Common myeloid progenitor, CD34-positive (primary cell): Measurements from ENCODE around the gene RFTN2.
"Not testable (repeated sequence)": the region's sequence is repeated elsewhere in the genome, so short reads cannot be mapped to it uniquely, and the experiment has no call there.

ENCODE experiments used
- CTCF ChIA-PET: fragments of 350-600 bp; sonication (Branson Sonifier 250); formaldehyde crosslinking; loops from one replicate; lab custom pipeline; 2021; ENCODE audit warnings: antibody characterized with exemption; lab: Charles Lee
- POLR2A ChIA-PET: fragments of 350-600 bp; sonication (Branson Sonifier 250); formaldehyde crosslinking; loops from one replicate; lab custom pipeline; 2021; ENCODE audit warnings: antibody characterized with exemption; lab: Charles Lee
- DNase-seq, 3 donors: peaks; one replicate each; pipeline versions ENCODE4 v3.0.0 to v3.0.0-alpha.2; 2013
- H3K27ac ChIP-seq, 2 experiments: 1 replicate in 1 of 2; 2 replicates in 1 of 2; pipeline ENCODE4 v1.7.0; 2013; ENCODE audit warnings: inconsistent platforms in 2 of 2, low read length in 2 of 2, mild to moderate bottlenecking in 2 of 2, low read depth in 1 of 2, moderate library complexity in 1 of 2; ENCODE audit not compliant: severe bottlenecking in 2 of 2, insufficient read depth in 1 of 2, poor library complexity in 1 of 2
- H3K27me3 ChIP-seq, 5 experiments: replicated peaks in 2 of 5; 1 replicate in 3 of 5; 2 replicates in 2 of 5; pipeline versions ENCODE4 v1.6.1 to v1.7.0; 2013; ENCODE audit warnings: low read length in 4 of 5, mild to moderate bottlenecking in 2 of 5, moderate library complexity in 2 of 5, inconsistent platforms in 1 of 5; ENCODE audit not compliant: insufficient read depth in 5 of 5, control insufficient read depth in 4 of 5
- H3K36me3 ChIP-seq, 4 experiments: 1 replicate in 2 of 4; 2 replicates in 2 of 4; pipeline versions ENCODE4 v1.6.1 to v1.7.0; 2013; ENCODE audit warnings: low read length in 3 of 4, control low read depth in 1 of 4, mild to moderate bottlenecking in 1 of 4; ENCODE audit not compliant: control insufficient read depth in 4 of 4, insufficient read depth in 4 of 4
- H3K4me1 ChIP-seq, 4 experiments: 1 replicate in 3 of 4; 2 replicates in 1 of 4; pipeline versions ENCODE4 v1.6.1 to v1.7.1; 2013; ENCODE audit warnings: low read length in 3 of 4, mild to moderate bottlenecking in 3 of 4, control low read depth in 1 of 4, inconsistent platforms in 1 of 4, moderate library complexity in 1 of 4; ENCODE audit not compliant: control insufficient read depth in 4 of 4, insufficient read depth in 4 of 4; ENCODE audit errors: control extremely low read depth in 1 of 4
- H3K4me3 ChIP-seq, 7 experiments: 1 replicate in 4 of 7; 2 replicates in 3 of 7; pipeline versions ENCODE4 v1.5.1 to v1.7.0; 2013; ENCODE audit warnings: mild to moderate bottlenecking in 7 of 7, low read length in 6 of 7, moderate library complexity in 6 of 7, inconsistent platforms in 2 of 7, low read depth in 2 of 7, control low read depth in 1 of 7; ENCODE audit not compliant: insufficient read depth in 4 of 7, control insufficient read depth in 1 of 7; ENCODE audit errors: extremely low read depth in 1 of 7
- H3K9me3 ChIP-seq, 5 experiments: 1 replicate in 4 of 5; 2 replicates in 1 of 5; pipeline versions ENCODE4 v1.6.1 to v1.7.1; 2013; ENCODE audit warnings: low read length in 4 of 5, mild to moderate bottlenecking in 2 of 5, inconsistent platforms in 1 of 5, low read depth in 1 of 5, moderate library complexity in 1 of 5; ENCODE audit not compliant: control insufficient read depth in 4 of 5, insufficient read depth in 2 of 5; ENCODE audit errors: control extremely low read depth in 1 of 5
- WGBS: methylation state at CpG from one replicate; pipeline ENCODE4 v1.1.5; 2013; ENCODE audit not compliant: insufficient coverage; 5-methylcytosine and 5-hydroxymethylcytosine counted together

Gene RFTN2

DNA sequence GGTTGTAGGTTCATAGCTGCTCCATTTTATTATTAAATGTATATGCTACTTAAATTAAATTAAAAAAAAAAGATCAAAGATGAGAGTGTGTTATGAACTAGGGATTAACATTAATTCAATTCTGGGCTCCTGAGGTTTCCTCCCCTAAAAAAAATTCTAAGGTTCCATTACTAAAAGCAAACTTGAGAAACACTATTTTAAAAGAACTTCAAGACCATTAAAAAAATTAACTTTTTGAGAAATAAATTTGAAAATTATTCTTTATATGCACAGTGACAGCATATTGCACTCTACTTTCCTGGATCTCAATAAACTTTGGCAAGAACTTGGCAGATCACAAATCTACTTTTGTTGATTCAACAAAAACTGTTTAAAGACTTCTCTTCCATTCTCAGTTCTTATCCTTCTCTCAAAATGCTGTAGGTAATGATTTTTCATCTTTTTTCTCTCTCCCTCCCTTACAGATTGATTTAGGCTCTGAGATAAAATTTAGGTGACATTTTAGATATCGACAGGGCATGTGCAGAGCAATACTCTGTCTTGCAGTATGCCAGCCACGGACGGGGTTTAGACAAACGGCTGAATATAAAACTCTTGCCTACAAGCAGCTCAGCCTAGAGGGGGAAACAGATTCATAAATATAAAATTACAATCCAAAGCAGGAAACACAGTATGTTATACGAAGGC lies 29.2 kb upstream of the RFTN2 start:
- Histone ChIP-seq H3K4me1 (peaks cover 12 to 38% (median 31%) of the 10 kb centered on the region in 4 experiments), H3K27me3 (no peaks in the 10 kb centered on the region), H3K36me3 (peaks cover 0 to 5% (median 1%) of the 10 kb centered on the region in 4 experiments), H3K27ac (peak overlapping the region in 1 of 2 experiments; percentile 85), H3K9me3 (no peaks in the 10 kb centered on the region), H3K4me3 (peak overlapping the region in 6 of 7 experiments; percentile 77 to 95 (median 90))
- ChIA-PET CTCF (interaction anchor here (1.2 to 1.7 kb wide), 2 partner anchors 74 to 82 kb away, joined by 4 read pairs; no protein-coding TSS in a partner anchor), POLR2A (no interaction called here)
- WGBS, result no CpG with 5 or more reads among the region's 5 CpGs
- no peak for DNase-seq

DNA sequence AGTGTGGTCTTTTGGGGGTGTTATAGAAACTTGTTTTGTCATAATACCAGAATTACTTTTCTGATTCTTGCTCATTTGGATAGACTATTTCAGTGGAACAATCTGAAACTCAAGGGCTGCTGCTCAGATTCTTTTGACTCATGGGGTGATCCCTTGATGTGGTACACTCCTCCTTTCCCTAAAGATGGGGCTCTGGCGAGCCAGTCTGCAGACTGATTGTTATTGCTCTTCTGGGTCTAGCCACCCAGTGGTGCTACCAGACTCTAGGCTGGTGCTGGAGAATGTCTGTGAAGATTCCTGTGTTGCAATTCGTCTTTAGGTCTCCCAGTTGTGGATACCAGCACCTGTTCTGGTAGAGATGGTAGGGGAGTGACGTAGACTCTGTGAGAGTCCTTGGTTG lies 25.6 kb upstream of the RFTN2 start:
- CTCF ChIA-PET, result no interaction called here
- Histone ChIP-seq H3K4me1 (peaks cover 4 to 13% (median 9%) of the 10 kb centered on the region in 4 experiments), H3K27ac (no peak overlapping the region), H3K4me3 (no peak overlapping the region), H3K27me3 (no peaks in the 10 kb centered on the region), H3K9me3 (no peaks in the 10 kb centered on the region), H3K36me3 (no peaks in the 10 kb centered on the region)
- POLR2A ChIA-PET, result no interaction called here
- no peak for DNase-seq
- 100% methylated on average over 3 of the region's 3 CpGs for WGBS

DNA sequence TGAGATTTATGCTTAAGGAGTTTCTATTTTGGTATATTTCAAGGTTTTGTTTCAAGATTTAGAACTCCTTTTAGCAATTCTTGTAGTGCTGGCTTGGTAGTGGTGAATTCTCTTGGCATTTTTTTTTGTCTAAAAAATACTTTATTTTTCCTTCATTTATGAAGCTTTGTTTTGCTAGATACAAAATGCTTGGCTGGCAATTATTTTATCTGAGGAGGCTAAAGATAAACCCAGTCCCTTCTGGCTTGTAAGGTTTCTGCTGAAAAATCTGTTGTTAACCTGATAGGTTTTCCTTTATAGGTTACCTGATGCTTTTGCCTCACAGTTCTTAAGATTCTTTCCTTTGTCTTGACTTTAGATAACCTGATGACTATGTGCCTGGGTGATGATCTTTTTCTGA lies 24.3 kb upstream of the RFTN2 start:
- H3K27ac ChIP-seq, CTCF ChIA-PET, H3K4me3 ChIP-seq, H3K27me3 ChIP-seq, H3K9me3 ChIP-seq, H3K4me1 ChIP-seq, H3K36me3 ChIP-seq, POLR2A ChIA-PET, DNase-seq: not testable (repeated sequence)

DNA sequence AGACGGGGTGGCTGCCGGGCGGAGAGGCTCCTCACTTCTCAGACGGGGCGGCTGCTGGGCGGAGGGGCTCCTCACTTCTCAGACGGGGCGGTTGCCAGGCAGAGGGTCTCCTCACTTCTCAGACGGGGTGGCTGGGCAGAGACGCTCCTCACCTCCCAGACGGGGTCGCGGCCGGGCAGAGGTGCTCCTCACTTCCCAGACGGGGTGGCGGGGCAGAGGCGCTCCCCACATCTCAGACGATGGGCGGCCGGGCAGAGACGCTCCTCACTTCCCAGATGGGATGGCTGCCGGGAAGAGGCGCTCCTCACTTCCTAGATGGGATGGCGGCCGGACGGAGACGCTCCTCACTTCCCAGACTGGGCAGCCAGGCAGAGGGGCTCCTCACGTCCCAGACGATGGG lies 21.2 kb upstream of the RFTN2 start:
- CTCF ChIA-PET, result not testable (repeated sequence)

DNA sequence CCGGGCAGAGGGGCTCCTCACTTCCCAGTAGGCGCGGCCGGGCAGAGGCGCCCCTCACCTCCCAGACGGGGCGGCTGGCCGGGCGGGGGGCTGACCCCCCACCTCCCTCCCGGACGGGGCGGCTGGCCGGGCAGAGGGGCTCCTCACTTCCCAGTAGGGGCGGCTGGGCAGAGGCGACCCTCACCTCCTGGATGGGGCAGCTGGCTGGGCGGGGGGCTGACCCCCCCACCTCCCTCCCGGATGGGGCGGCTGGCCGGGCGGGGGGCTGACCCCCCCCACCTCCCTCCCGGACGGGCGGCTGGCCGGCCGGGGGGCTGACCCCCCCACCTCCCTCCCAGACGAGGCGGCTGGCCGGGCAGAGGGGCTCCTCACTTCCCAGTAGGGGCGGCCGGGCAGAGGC lies 20.6 kb upstream of the RFTN2 start:
- H3K4me1 ChIP-seq, H3K36me3 ChIP-seq, H3K27me3 ChIP-seq, POLR2A ChIA-PET, H3K9me3 ChIP-seq, H3K4me3 ChIP-seq, DNase-seq, CTCF ChIA-PET, H3K27ac ChIP-seq: not testable (repeated sequence)
- no CpG with 5 or more reads among the region's 30 CpGs for WGBS

More for the DNA sequence above, 21.2 kb upstream of the RFTN2 start:
- DNase-seq, H3K4me3 ChIP-seq, H3K4me1 ChIP-seq, H3K9me3 ChIP-seq, H3K36me3 ChIP-seq, POLR2A ChIA-PET, H3K27me3 ChIP-seq, H3K27ac ChIP-seq: not testable (repeated sequence)
- 95% methylated on average over 4 of the region's 29 CpGs for WGBS

DNA sequence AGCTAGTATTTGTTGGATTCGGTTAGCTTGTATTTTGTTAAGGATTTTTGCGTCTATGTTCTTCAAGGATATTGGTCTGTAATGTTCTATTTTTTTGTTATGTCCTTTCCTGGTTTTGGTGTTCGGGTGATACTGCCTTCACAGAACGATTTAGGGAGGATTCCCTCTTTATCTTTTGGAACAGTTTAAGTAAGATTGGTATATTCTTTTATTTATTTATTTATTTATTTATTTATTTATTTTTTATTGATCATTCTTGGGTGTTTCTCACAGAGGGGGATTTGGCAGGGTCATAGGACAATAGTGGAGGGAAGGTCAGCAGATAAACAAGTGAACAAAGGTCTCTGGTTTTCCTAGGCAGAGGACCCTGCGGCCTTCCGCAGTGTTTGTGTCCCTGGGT lies 19.8 kb upstream of the RFTN2 start:
- H3K27me3 ChIP-seq, H3K9me3 ChIP-seq, H3K27ac ChIP-seq, H3K4me3 ChIP-seq, POLR2A ChIA-PET, H3K36me3 ChIP-seq, CTCF ChIA-PET, DNase-seq, H3K4me1 ChIP-seq: not testable (repeated sequence)
- 100% methylated on average over 2 of the region's 6 CpGs for WGBS

DNA sequence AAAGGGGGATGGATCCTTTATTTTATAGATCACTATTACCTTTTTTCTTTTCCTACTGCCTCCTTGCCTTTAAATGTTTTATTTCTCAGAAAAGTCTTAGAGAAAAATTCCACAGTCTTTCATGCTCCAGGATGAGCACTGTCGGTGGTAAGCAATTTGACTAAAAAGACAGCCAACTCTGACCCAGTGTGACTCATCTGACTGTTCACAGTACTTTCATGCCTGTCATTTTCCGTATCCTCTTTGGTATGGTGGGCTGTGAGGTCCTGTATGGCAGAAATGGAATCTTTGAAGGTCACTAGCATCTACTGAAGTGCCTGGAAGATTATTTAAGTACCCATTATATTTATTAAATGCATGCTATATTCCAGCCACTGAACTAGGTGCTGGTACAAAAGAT lies 2.1 kb upstream of the RFTN2 start:
- Histone ChIP-seq H3K9me3 (no peaks in the 10 kb centered on the region), H3K27ac (no peak overlapping the region), H3K27me3 (no peaks in the 10 kb centered on the region), H3K4me1 (no peaks in the 10 kb centered on the region), H3K36me3 (no peaks in the 10 kb centered on the region), H3K4me3 (no peak overlapping the region)
- 100% methylated on average over 1 of the region's 2 CpGs for WGBS
- no peak for DNase-seq
- ChIA-PET CTCF (no interaction called here), POLR2A (no interaction called here)
